K562 (cell line): ENCODE results near the gene TDO2.

ENCODE experiments used
- ATF4 ChIP-seq: fragments of 450-650 bp; formaldehyde crosslinking; IDR thresholded peaks from 2 replicates; pipeline ENCODE4 v1.4.0; 2022; ENCODE audit warnings: mild to moderate bottlenecking, moderate library complexity
- CTCF ChIP-seq, 3 experiments: IDR thresholded peaks in 2 of 3; conservative IDR thresholded peaks in 1 of 3; 2 replicates each; pipeline ENCODE4 v1.5.1; 2011 to 2012; ENCODE audit warnings: low read length in 3 of 3, mild to moderate bottlenecking in 3 of 3, control low read depth in 2 of 3, improper control_type of control experiment in 1 of 3, inconsistent platforms in 1 of 3, low read depth in 1 of 3, mixed read lengths in 1 of 3, moderate library complexity in 1 of 3; ENCODE audit not compliant: insufficient read depth in 2 of 3
- EP300 ChIP-seq: IDR thresholded peaks from 2 replicates; pipeline ENCODE4 v1.6.1; 2012; ENCODE audit warnings: low read length, improper control_type of control experiment
- FOXK2 ChIP-seq, 2 experiments: fragments of 450-650 bp; IDR thresholded peaks in 1 of 2; conservative IDR thresholded peaks in 1 of 2; 2 replicates each; pipeline ENCODE4 v1.6.1; 2016; ENCODE audit warnings: low read depth in 2 of 2, mild to moderate bottlenecking in 1 of 2
- HNRNPK ChIP-seq: fragments of 200-400 bp; formaldehyde crosslinking; IDR thresholded peaks from one replicate; pipeline ENCODE4 v1.6.1; 2018; ENCODE audit warnings: mild to moderate bottlenecking, low read depth, low read length; ENCODE audit not compliant: poor library complexity, severe bottlenecking
- MAX ChIP-seq: sonication (generic); formaldehyde crosslinking; IDR thresholded peaks from 2 replicates; pipeline ENCODE4 v1.9.0; 2022; ENCODE audit warnings: mild to moderate bottlenecking, missing genetic modification reagents
- MYNN ChIP-seq, 2 experiments: sonication (generic); formaldehyde crosslinking in 1 of 2; IDR thresholded peaks; 2 replicates each; pipeline versions ENCODE4 v1.5.0 to v1.6.1; 2016 to 2020; ENCODE audit warnings: antibody characterized with exemption in 1 of 2, missing genetic modification reagents in 1 of 2
- NFE2 ChIP-seq: IDR thresholded peaks from 2 replicates; pipeline ENCODE4 v1.6.1; 2014; ENCODE audit warnings: antibody characterized with exemption, low read depth
- PATZ1 ChIP-seq: fragments of 250-450 bp; sonication (Bioruptor Pico); IDR thresholded peaks from 2 replicates; pipeline ENCODE4 v1.5.0; 2020; ENCODE audit warnings: mild to moderate bottlenecking, borderline replicate concordance
- POLR2A ChIP-seq: fragments of 450-650 bp; conservative IDR thresholded peaks from 2 replicates; pipeline ENCODE4 v1.6.1; 2016
- RBBP5 ChIP-seq: fragments of 200-600 bp; sonication (generic); IDR thresholded peaks from 2 replicates; pipeline ENCODE4 v1.6.1; 2012; ENCODE audit warnings: borderline replicate concordance, mild to moderate bottlenecking, low read length, control low read depth, inconsistent platforms; ENCODE audit not compliant: insufficient read depth, poor library complexity, severe bottlenecking
- ZNF174 ChIP-seq: fragments of 250-450 bp; sonication (Bioruptor Pico); IDR thresholded peaks from 2 replicates; pipeline ENCODE4 v1.4.0; 2020; ENCODE audit warnings: mild to moderate bottlenecking
- ZNF707 ChIP-seq: fragments of 250-450 bp; sonication (Bioruptor Pico); conservative IDR thresholded peaks from 2 replicates; pipeline ENCODE4 v1.8.0; 2022; ENCODE audit warnings: inconsistent platforms, mild to moderate bottlenecking, moderate library complexity

GRCh38 chr4:155881555-155881954, 21.9 kb upstream of the TDO2 start:
- TF ChIP-seq CTCF (IDR thresholded peaks at IDR 0.05 in 2 of 3, conservative IDR thresholded peaks at IDR 0.05 in 1 of 3; ENCODE audit: insufficient read depth in 2 of 3, low read depth in 1 of 3, low read length in 3 of 3) (no peak), ATF4 (CRISPR knock-in tag) (no peak), MYNN (IDR thresholded peaks at IDR 0.05) (no peak), MYNN (CRISPR knock-in tag; IDR thresholded peaks at IDR 0.05) (no peak), HNRNPK (no peak), POLR2A (no peak), RBBP5 (no peak), EP300 (no peak), MAX (CRISPR knock-in tag) (no peak), NFE2 (no peak), ZNF174 (CRISPR knock-in tag) (no peak), ZNF707 (CRISPR knock-in tag) (no peak), PATZ1 (CRISPR knock-in tag) (no peak), FOXK2 (conservative IDR thresholded peaks at IDR 0.05 in 1 of 2, IDR thresholded peaks at IDR 0.05 in 1 of 2; ENCODE audit: low read depth in 2 of 2) (no peak)
